Measurements from ENCODE around the gene E2F7. TPM values are rescaled to one million over a fixed set of nuclear protein-coding genes. Genes with fewer than 3 reads are reported as not detected.

The E2F7 gene
- total RNA-seq, 1 donor from 2014 or later, result 0.27 TPM

- Histone ChIP-seq H3K9me3 (replicated peaks) (no peaks in the 10 kb centered on the region), H3K27me3 (ENCODE audit: low read depth) (no peaks in the 10 kb centered on the region), H3K36me3 (no peaks in the 10 kb centered on the region), H3K4me1 (no peaks in the 10 kb centered on the region), H3K4me3 (no peak overlapping the region), H3K27ac (replicated peaks) (no peak overlapping the region)
- intact Hi-C loops (cut with micrococcal nuclease), result no loop called here
- DNase-seq, result no peak
- TF ChIP-seq CTCF (IDR thresholded peaks at IDR 0.05; ENCODE audit: borderline replicate concordance), result no peak
Observed at GRCh38 chr12:77016606-77017005, 48.8 kb downstream of the E2F7 start.

- Histone ChIP-seq H3K27me3 (ENCODE audit: low read depth) (no peaks in the 10 kb centered on the region), H3K36me3 (no peaks in the 10 kb centered on the region), H3K4me1 (peaks cover 5% of the 10 kb centered on the region), H3K27ac (replicated peaks) (no peak overlapping the region), H3K9me3 (replicated peaks) (no peaks in the 10 kb centered on the region), H3K4me3 (no peak overlapping the region)
- DNase-seq, result no peak
- intact Hi-C loops (cut with micrococcal nuclease), result loop anchor here (5.0 kb wide), 1 partner anchor 391 kb away; no protein-coding TSS in a partner anchor
- TF ChIP-seq CTCF (IDR thresholded peaks at IDR 0.05; ENCODE audit: borderline replicate concordance), result no peak
Observed at GRCh38 chr12:77013091-77013490, 52.3 kb downstream of the E2F7 start.

GRCh38 chr12:77010691-77011548 is 54.4 kb downstream of the E2F7 start:
- H3K27ac ChIP-seq (replicated peaks), result no peak overlapping the region
- H3K4me3 ChIP-seq, result peak overlapping the region; percentile 37
- no peaks in the 10 kb centered on the region for H3K36me3 ChIP-seq
- TF ChIP-seq CTCF (IDR thresholded peaks at IDR 0.05; ENCODE audit: borderline replicate concordance), result peak; percentile 97
- H3K9me3 ChIP-seq (replicated peaks), result peaks cover 3% of the 10 kb centered on the region
- H3K27me3 ChIP-seq (ENCODE audit: low read depth), result peaks cover 9% of the 10 kb centered on the region
- peak; percentile 59 for DNase-seq
- intact Hi-C loops (cut with micrococcal nuclease), result loop anchor here (5.0 kb wide), 1 partner anchor 389 kb away; no protein-coding TSS in a partner anchor
- H3K4me1 ChIP-seq, result peaks cover 5% of the 10 kb centered on the region

- Histone ChIP-seq H3K4me1 (peaks cover 5% of the 10 kb centered on the region), H3K27me3 (ENCODE audit: low read depth) (peaks cover 18% of the 10 kb centered on the region), H3K4me3 (no peak overlapping the region), H3K27ac (replicated peaks) (no peak overlapping the region), H3K9me3 (replicated peaks) (peaks cover 3% of the 10 kb centered on the region), H3K36me3 (no peaks in the 10 kb centered on the region)
- intact Hi-C loops (cut with micrococcal nuclease), result no loop called here
- DNase-seq, result no peak
- no peak for TF ChIP-seq CTCF (IDR thresholded peaks at IDR 0.05; ENCODE audit: borderline replicate concordance)
Observed at GRCh38 chr12:77007476-77007875, 57.9 kb downstream of the E2F7 start.

- Histone ChIP-seq H3K36me3 (no peaks in the 10 kb centered on the region), H3K9me3 (replicated peaks) (peaks cover 3% of the 10 kb centered on the region), H3K4me3 (no peak overlapping the region), H3K27ac (replicated peaks) (no peak overlapping the region), H3K4me1 (peaks cover 2% of the 10 kb centered on the region), H3K27me3 (ENCODE audit: low read depth) (peaks cover 18% of the 10 kb centered on the region)
- no peak for TF ChIP-seq CTCF (IDR thresholded peaks at IDR 0.05; ENCODE audit: borderline replicate concordance)
- intact Hi-C loops (cut with micrococcal nuclease), result no loop called here
- DNase-seq, result no peak
Observed at GRCh38 chr12:77005611-77006098, 59.7 kb downstream of the E2F7 start.
